Measurements from ENCODE around the gene PEPD. TPM values are rescaled to one million over a fixed set of nuclear protein-coding genes. Genes with fewer than 3 reads are reported as not detected.
"Not testable (repeated sequence)": the region's sequence is repeated elsewhere in the genome, so short reads cannot be mapped to it uniquely, and the experiment has no call there.

Gene PEPD
- total RNA-seq, 1 donor from 2014 or later = 39.2 TPM

- Mint-ChIP-seq H3K36me3 (ENCODE audit: insufficient read depth) (peaks cover 23% of the 10 kb centered on the region), H3K27ac (no peak overlapping the region), H3K4me1 (ENCODE audit: low read depth) (no peaks in the 10 kb centered on the region), H3K4me3 (ENCODE audit: low read depth) (no peak overlapping the region), H3K27me3 (no peaks in the 10 kb centered on the region), H3K9me3 (ENCODE audit: low read depth) (peaks cover 18% of the 10 kb centered on the region)
- TF ChIP-seq, protein P1, sequence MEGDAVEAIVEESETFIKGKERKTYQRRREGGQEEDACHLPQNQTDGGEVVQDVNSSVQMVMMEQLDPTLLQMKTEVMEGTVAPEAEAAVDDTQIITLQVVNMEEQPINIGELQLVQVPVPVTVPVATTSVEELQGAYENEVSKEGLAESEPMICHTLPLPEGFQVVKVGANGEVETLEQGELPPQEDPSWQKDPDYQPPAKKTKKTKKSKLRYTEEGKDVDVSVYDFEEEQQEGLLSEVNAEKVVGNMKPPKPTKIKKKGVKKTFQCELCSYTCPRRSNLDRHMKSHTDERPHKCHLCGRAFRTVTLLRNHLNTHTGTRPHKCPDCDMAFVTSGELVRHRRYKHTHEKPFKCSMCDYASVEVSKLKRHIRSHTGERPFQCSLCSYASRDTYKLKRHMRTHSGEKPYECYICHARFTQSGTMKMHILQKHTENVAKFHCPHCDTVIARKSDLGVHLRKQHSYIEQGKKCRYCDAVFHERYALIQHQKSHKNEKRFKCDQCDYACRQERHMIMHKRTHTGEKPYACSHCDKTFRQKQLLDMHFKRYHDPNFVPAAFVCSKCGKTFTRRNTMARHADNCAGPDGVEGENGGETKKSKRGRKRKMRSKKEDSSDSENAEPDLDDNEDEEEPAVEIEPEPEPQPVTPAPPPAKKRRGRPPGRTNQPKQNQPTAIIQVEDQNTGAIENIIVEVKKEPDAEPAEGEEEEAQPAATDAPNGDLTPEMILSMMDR (IDR thresholded peaks at IDR 0.05; ENCODE audit: unreplicated experiment) = no peak
- DNase-seq (ENCODE audit: low spot score, unreplicated experiment) = no peak
Observed at GRCh38 chr19:33481863-33482262, 39.7 kb downstream of the PEPD start.

DNA sequence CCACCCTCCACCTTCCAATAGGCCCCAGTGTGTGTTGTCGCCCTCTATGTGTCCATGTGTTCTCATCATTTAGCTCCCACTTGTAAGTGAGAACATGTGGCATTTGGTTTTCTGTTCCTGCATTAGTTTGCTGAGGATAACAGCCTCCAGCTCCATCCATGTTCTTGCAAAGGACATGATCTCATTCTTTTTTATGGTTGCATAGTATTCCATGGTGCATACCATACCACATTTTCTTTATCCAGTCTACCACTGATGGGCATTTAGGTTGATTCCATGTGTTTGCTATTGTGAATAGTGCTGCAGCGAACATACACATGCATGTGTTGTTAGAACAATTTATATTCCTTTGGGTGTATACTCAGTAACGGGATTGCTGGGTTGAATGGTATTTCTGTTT, 42.0 kb downstream of the PEPD start:
- peaks cover 23% of the 10 kb centered on the region for H3K36me3 Mint-ChIP-seq (ENCODE audit: insufficient read depth)
- not testable (repeated sequence) for DNase-seq (ENCODE audit: low spot score, unreplicated experiment); H3K4me1 Mint-ChIP-seq (ENCODE audit: low read depth); H3K27ac Mint-ChIP-seq; H3K27me3 Mint-ChIP-seq; H3K4me3 Mint-ChIP-seq (ENCODE audit: low read depth)
- peaks cover 18% of the 10 kb centered on the region for H3K9me3 Mint-ChIP-seq (ENCODE audit: low read depth)

DNA sequence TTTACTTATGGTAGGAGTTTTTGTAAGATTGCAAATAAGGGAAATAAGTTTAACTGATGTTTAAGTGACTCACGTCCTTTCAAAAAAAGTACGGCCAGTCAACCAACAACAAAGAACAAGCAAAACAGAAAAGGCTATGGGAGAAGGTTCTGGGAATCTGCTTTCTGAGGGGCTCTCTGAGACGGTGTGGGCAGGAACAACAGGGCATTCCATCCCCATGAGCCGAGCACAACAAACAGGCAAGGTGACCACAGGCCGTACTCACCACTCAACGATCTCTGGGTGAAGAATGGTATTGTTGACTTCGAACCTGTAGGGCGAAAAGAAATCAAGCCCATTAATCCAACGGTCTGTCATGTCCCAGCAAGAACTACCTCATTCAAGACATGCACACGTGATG, 43.8 kb downstream of the PEPD start:
- Mint-ChIP-seq H3K4me3 (ENCODE audit: low read depth) (no peak overlapping the region), H3K27ac (no peak overlapping the region), H3K9me3 (ENCODE audit: low read depth) (peaks cover 13% of the 10 kb centered on the region), H3K36me3 (ENCODE audit: insufficient read depth) (peaks cover 20% of the 10 kb centered on the region), H3K4me1 (ENCODE audit: low read depth) (no peaks in the 10 kb centered on the region), H3K27me3 (no peaks in the 10 kb centered on the region)
- DNase-seq (ENCODE audit: low spot score, unreplicated experiment) = no peak
- TF ChIP-seq, protein P1 (IDR thresholded peaks at IDR 0.05; ENCODE audit: unreplicated experiment) = no peak

- no peaks in the 10 kb centered on the region for H3K27me3 Mint-ChIP-seq
- no peaks in the 10 kb centered on the region for H3K4me1 Mint-ChIP-seq (ENCODE audit: low read depth)
- no peak overlapping the region for H3K27ac Mint-ChIP-seq
- H3K9me3 Mint-ChIP-seq (ENCODE audit: low read depth) = peaks cover 9% of the 10 kb centered on the region
- TF ChIP-seq, protein P1 (IDR thresholded peaks at IDR 0.05; ENCODE audit: unreplicated experiment) = no peak
- peaks cover 20% of the 10 kb centered on the region for H3K36me3 Mint-ChIP-seq (ENCODE audit: insufficient read depth)
- H3K4me3 Mint-ChIP-seq (ENCODE audit: low read depth) = no peak overlapping the region
- no peak for DNase-seq (ENCODE audit: low spot score, unreplicated experiment)
Observed at GRCh38 chr19:33476151-33476707, 45.4 kb downstream of the PEPD start.

DNA sequence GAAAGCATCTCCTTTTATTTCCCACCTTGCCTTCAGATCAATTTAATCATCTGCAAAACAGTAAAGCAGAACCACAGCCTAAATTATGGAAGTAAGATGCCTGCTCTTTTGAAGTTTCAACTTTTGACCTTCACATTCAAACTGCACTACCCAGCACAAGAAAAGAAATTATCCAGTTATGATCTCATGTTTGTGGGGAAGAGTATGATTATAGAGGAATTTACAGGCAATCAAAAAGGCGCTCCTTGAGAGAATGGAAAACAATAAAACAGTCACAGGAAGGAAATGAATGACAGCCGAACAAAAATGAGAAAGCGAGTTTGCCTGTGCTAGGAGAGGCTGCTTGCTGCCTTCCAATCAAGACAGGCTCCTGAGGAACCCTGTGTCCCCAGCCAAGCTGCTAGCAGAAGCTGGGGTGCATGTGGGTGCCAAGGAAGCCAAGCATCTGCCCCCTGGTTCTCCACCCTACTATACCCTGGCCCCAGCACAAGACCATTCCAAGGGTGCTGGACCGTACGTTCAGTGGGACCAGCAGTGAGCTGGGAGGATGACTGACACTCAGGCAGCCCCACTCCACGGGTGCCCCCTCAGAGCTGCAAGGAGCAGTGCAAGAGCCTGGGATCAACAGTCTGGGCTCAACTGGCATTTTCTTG, 47.8 kb downstream of the PEPD start:
- H3K4me1 Mint-ChIP-seq (ENCODE audit: low read depth) = no peaks in the 10 kb centered on the region
- H3K36me3 Mint-ChIP-seq (ENCODE audit: insufficient read depth) = peaks cover 15% of the 10 kb centered on the region
- TF ChIP-seq, protein P1 (IDR thresholded peaks at IDR 0.05; ENCODE audit: unreplicated experiment) = no peak
- no peak for DNase-seq (ENCODE audit: low spot score, unreplicated experiment)
- H3K27me3 Mint-ChIP-seq = no peaks in the 10 kb centered on the region
- peaks cover 6% of the 10 kb centered on the region for H3K9me3 Mint-ChIP-seq (ENCODE audit: low read depth)
- no peak overlapping the region for H3K27ac Mint-ChIP-seq
- H3K4me3 Mint-ChIP-seq (ENCODE audit: low read depth) = no peak overlapping the region

All from progenitor cell of endocrine pancreas (in vitro differentiated cells).